ENCODE measurements around the gene APOBEC2.

The APOBEC2 gene

DNA sequence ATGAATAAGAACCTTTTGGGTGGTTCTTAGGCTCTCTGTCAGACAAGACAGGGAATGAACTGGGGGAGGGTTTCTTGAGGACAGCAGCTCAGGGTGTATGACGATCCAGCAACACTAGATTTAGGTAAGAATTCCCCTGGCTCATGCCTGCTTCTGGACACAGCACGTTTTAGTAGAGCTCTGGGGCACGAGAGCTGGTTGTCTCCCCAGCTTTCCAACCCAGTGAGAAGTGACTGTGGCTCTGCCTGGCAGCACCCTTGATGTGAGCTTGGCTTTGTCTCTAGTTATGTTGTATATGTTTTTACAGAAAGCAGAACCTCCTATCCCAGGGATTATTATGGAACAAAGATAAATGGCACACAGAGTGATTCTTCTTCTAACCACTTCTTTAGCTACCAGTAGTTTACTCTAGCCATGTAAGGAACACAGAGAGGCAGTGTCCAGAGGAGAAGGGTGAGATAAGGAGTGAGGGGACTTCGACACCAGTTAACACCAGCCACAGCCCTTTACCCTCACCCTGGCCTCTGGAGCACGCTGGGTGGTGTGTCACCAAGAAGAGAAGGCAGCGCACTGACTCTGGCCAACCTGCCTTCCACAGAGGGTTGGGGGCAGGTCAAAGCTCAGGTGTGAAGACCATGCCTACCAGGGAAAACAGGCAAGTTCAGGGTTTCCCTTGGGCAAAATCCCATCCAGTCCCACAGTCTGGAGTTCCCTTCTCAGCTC lies 3.9 kb downstream of the APOBEC2 start:
- no peak for TF ChIP-seq RAD21 (IDR thresholded peaks at IDR 0.05; ENCODE audit: low read depth)
- TF ChIP-seq, protein P1, sequence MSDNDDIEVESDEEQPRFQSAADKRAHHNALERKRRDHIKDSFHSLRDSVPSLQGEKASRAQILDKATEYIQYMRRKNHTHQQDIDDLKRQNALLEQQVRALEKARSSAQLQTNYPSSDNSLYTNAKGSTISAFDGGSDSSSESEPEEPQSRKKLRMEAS (IDR thresholded peaks at IDR 0.05), result no peak
- no peak for TF ChIP-seq FOXM1 (IDR thresholded peaks at IDR 0.05; ENCODE audit: borderline replicate concordance, low read depth)
- no peak for TF ChIP-seq EGR1 (IDR thresholded peaks at IDR 0.05)
- TF ChIP-seq, protein P2, sequence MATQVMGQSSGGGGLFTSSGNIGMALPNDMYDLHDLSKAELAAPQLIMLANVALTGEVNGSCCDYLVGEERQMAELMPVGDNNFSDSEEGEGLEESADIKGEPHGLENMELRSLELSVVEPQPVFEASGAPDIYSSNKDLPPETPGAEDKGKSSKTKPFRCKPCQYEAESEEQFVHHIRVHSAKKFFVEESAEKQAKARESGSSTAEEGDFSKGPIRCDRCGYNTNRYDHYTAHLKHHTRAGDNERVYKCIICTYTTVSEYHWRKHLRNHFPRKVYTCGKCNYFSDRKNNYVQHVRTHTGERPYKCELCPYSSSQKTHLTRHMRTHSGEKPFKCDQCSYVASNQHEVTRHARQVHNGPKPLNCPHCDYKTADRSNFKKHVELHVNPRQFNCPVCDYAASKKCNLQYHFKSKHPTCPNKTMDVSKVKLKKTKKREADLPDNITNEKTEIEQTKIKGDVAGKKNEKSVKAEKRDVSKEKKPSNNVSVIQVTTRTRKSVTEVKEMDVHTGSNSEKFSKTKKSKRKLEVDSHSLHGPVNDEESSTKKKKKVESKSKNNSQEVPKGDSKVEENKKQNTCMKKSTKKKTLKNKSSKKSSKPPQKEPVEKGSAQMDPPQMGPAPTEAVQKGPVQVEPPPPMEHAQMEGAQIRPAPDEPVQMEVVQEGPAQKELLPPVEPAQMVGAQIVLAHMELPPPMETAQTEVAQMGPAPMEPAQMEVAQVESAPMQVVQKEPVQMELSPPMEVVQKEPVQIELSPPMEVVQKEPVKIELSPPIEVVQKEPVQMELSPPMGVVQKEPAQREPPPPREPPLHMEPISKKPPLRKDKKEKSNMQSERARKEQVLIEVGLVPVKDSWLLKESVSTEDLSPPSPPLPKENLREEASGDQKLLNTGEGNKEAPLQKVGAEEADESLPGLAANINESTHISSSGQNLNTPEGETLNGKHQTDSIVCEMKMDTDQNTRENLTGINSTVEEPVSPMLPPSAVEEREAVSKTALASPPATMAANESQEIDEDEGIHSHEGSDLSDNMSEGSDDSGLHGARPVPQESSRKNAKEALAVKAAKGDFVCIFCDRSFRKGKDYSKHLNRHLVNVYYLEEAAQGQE (IDR thresholded peaks at IDR 0.05; ENCODE audit: low read depth), result no peak
- no peak for TF ChIP-seq EP300 (IDR thresholded peaks at IDR 0.05; ENCODE audit: borderline replicate concordance)
- TF ChIP-seq, protein P3, sequence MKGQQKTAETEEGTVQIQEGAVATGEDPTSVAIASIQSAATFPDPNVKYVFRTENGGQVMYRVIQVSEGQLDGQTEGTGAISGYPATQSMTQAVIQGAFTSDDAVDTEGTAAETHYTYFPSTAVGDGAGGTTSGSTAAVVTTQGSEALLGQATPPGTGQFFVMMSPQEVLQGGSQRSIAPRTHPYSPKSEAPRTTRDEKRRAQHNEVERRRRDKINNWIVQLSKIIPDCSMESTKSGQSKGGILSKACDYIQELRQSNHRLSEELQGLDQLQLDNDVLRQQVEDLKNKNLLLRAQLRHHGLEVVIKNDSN (IDR thresholded peaks at IDR 0.05), result no peak
- TF ChIP-seq CEBPB (IDR thresholded peaks at IDR 0.05), result no peak
- no peak for TF ChIP-seq TEAD4 (IDR thresholded peaks at IDR 0.05)
- TF ChIP-seq CREB1 (IDR thresholded peaks at IDR 0.05; ENCODE audit: low read depth), result no peak

DNA sequence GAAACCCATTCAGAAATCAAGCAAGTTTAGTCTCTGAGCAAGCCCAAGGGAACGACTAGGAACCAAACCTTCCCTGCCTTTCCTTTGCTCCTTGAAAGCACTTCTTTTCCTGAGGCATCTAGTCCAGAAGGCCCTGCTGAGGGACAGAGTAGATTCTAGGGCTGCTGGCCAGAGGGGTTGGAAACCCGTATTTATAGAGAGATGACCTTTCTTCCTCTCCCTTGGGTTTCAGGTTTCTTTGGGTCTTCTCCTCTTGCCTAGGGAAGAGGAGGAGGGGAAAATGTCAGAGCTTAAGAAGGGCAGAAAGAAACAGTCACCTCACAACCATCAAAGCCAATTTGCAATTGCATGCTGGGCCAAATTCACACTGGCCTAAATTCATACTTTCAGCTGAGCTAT lies 5.8 kb downstream of the APOBEC2 start:
- TF ChIP-seq TAF1 (IDR thresholded peaks at IDR 0.05; ENCODE audit: low read depth) (no peak), CREB1 (IDR thresholded peaks at IDR 0.05; ENCODE audit: low read depth) (no peak), ZBTB7A (IDR thresholded peaks at IDR 0.05; ENCODE audit: low read depth) (no peak), NFIC (IDR thresholded peaks at IDR 0.05) (no peak), FOXM1 (IDR thresholded peaks at IDR 0.05; ENCODE audit: borderline replicate concordance, low read depth) (no peak), RAD21 (IDR thresholded peaks at IDR 0.05; ENCODE audit: low read depth) (no peak), CEBPB (IDR thresholded peaks at IDR 0.05) (no peak), TEAD4 (IDR thresholded peaks at IDR 0.05) (no peak), EGR1 (IDR thresholded peaks at IDR 0.05) (no peak), EP300 (IDR thresholded peaks at IDR 0.05; ENCODE audit: borderline replicate concordance) (no peak), YY1 (IDR thresholded peaks at IDR 0.05; ENCODE audit: low read depth) (no peak), TCF12 (IDR thresholded peaks at IDR 0.05; ENCODE audit: low read depth) (no peak)
- TF ChIP-seq, protein P3 (IDR thresholded peaks at IDR 0.05), result no peak
- TF ChIP-seq, protein P2 (IDR thresholded peaks at IDR 0.05; ENCODE audit: low read depth), result no peak
- TF ChIP-seq, protein P1 (IDR thresholded peaks at IDR 0.05), result no peak

DNA sequence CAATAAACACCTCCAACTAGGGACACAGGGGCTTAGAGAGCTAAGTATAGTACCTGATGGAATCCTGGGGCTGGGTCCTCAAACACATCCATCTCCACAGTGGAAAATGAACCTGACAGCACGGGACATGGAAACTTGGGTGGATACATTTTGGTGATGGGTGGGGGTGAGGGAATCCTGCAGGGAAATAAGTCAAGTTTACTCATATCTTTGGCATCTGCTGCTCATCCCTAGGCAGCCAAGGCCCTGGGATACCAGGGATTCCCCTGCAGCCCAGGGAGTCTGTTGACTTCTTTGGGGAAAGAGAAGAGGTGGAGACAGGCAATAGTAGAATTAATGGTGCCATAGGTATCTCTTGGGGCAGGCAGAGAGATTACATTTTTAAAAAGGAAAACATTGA lies 6.6 kb downstream of the APOBEC2 start:
- no peak for TF ChIP-seq EP300 (IDR thresholded peaks at IDR 0.05; ENCODE audit: borderline replicate concordance)

DNA sequence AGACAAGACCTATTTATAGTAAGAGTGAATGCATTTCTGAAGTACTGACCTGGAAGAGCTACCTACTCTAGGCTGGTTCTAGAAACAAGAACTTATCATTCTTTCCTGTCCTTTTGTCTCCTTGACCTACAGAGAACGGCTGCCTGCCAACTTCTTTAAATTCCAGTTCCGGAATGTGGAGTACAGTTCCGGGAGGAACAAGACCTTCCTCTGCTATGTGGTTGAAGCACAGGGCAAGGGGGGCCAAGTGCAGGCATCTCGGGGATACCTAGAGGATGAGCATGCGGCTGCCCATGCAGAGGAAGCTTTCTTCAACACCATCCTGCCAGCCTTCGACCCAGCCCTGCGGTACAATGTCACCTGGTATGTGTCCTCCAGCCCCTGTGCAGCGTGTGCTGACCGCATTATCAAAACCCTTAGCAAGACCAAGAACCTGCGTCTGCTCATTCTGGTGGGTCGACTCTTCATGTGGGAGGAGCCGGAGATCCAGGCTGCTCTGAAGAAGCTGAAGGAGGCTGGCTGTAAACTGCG lies 8.3 kb downstream of the APOBEC2 start:
- TF ChIP-seq TEAD4 (IDR thresholded peaks at IDR 0.05) (no peak), ZBTB7A (IDR thresholded peaks at IDR 0.05; ENCODE audit: low read depth) (no peak), RAD21 (IDR thresholded peaks at IDR 0.05; ENCODE audit: low read depth) (no peak), FOXM1 (IDR thresholded peaks at IDR 0.05; ENCODE audit: borderline replicate concordance, low read depth) (no peak), TCF12 (IDR thresholded peaks at IDR 0.05; ENCODE audit: low read depth) (no peak), EGR1 (IDR thresholded peaks at IDR 0.05) (no peak), YY1 (IDR thresholded peaks at IDR 0.05; ENCODE audit: low read depth) (no peak), CREB1 (IDR thresholded peaks at IDR 0.05; ENCODE audit: low read depth) (no peak), EP300 (IDR thresholded peaks at IDR 0.05; ENCODE audit: borderline replicate concordance) (no peak), NFIC (IDR thresholded peaks at IDR 0.05) (no peak), TAF1 (IDR thresholded peaks at IDR 0.05; ENCODE audit: low read depth) (no peak), CEBPB (IDR thresholded peaks at IDR 0.05) (no peak)
- TF ChIP-seq, protein P1 (IDR thresholded peaks at IDR 0.05), result no peak
- TF ChIP-seq, protein P3 (IDR thresholded peaks at IDR 0.05), result no peak
- TF ChIP-seq, protein P2 (IDR thresholded peaks at IDR 0.05; ENCODE audit: low read depth), result no peak

Data from Ishikawa (cell line).